Measurements from ENCODE around the gene GPR17.

GRCh38 chr2:127612111-127612822, 33.7 kb upstream of the GPR17 start:
- no peak for TF ChIP-seq CTCF (IDR thresholded peaks at IDR 0.05)
- TF ChIP-seq POLR2A (IDR thresholded peaks at IDR 0.05) = no peak

Data from adrenal gland (tissue), 5 donors.